ENCODE data around the gene SUGCT. TPM values are rescaled to one million over a fixed set of nuclear protein-coding genes. Genes with fewer than 3 reads are reported as not detected.

SUGCT gene
- total RNA-seq, 1 experiment from 2014 or later = 5.4 TPM

DNA sequence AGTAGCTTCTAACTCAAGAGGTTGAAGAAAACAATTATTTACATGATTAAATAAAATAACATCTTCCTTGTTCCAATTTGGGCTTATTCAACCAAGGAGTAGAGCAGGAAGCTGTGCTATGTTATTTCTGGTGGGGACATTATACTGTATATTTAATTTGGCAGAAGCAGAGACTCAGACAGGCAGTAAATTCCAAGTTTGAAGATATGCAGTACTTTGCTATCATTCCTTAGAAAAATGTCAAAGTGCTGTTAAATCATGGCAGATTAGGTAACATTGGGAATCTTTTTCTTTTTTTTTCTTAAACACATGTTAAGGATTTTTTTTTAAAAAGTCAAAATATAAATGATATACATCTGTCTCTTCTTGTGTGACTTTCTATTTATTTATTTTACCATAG, 190.1 kb downstream of the SUGCT start:
- Histone ChIP-seq H2BK15ac (ENCODE audit: low read depth, low read length) (no peak overlapping the region), H4K5ac (ENCODE audit: insufficient read length, low read depth, low read length) (no peak overlapping the region), H3K23me2 (ENCODE audit: insufficient read length, low read depth, low read length, poor library complexity, severe bottlenecking) (no peaks in the 10 kb centered on the region), H3T11ph (ENCODE audit: low read length) (no peak overlapping the region), H3K27me3 (ENCODE audit: insufficient read depth, low read length) (no peaks in the 10 kb centered on the region), H3K79me1 (ENCODE audit: insufficient read depth, low read depth, low read length, poor library complexity, severe bottlenecking) (no peaks in the 10 kb centered on the region), H2BK5ac (ENCODE audit: insufficient read length, low read length) (no peak overlapping the region), H4K8ac (replicated peaks; ENCODE audit: insufficient read length, low read depth, low read length) (no peak overlapping the region), H3K18ac (ENCODE audit: insufficient read length, low read depth, low read length) (no peak overlapping the region), H3K23ac (ENCODE audit: insufficient read length, low read depth, low read length) (no peak overlapping the region), H2BK20ac (ENCODE audit: low read depth, low read length, poor library complexity, severe bottlenecking) (no peak overlapping the region), H2BK120ac (ENCODE audit: low read depth, low read length, poor library complexity, severe bottlenecking) (no peak overlapping the region), H3K9me3 (ENCODE audit: control insufficient read depth, low read depth, low read length) (no peaks in the 10 kb centered on the region), H3K4me2 (ENCODE audit: insufficient read depth, insufficient read length, low read length) (no peak overlapping the region), H3K27ac (ENCODE audit: insufficient read length, low read depth, low read length) (no peak overlapping the region), H3K14ac (ENCODE audit: insufficient read depth, low read length) (no peak overlapping the region), H4K91ac (ENCODE audit: insufficient read length, low read depth, low read length) (no peak overlapping the region), H3K4me1 (ENCODE audit: insufficient read depth, low read length) (no peaks in the 10 kb centered on the region; the same call in 1 of the 2 replicates), H4K20me1 (ENCODE audit: control insufficient read depth, insufficient read depth, insufficient read length) (no peaks in the 10 kb centered on the region), H3K56ac (ENCODE audit: insufficient read length, low read depth, low read length) (no peak overlapping the region), H3K79me2 (ENCODE audit: insufficient read depth, low read length) (no peaks in the 10 kb centered on the region), H2AFZ (ENCODE audit: low read length) (no peak overlapping the region), H2BK12ac (ENCODE audit: insufficient read length, low read depth, low read length) (no peak overlapping the region), H2AK5ac (ENCODE audit: insufficient read length, low read length) (no peak overlapping the region), H3K4ac (ENCODE audit: low read depth, low read length) (no peak overlapping the region), H3K9ac (ENCODE audit: extremely low read depth, insufficient read length, low read length) (no peak overlapping the region)
- Mint-ChIP-seq H3K27ac (0 out of 7 replicates have a peak overlapping the region, but pooled peaks of 1 of the 3 experiments have one; percentile 49), H3K4me1 (peaks cover 8% of the 10 kb centered on the region in 2 experiments), H3K27me3 (ENCODE audit: low read depth) (no peaks in the 10 kb centered on the region), H3K36me3 (ENCODE audit: insufficient read depth in 1 of 3, low read depth in 3 of 3) (no peaks in the 10 kb centered on the region; a peak in 1 of 7 replicates), H3K9me3 (no peaks in the 10 kb centered on the region), H3K4me3 (peak overlapping the region in 1 of 2 experiments; percentile 6; a peak in 1 of 5 replicates)
- no peak for TF ChIP-seq CTCF (conservative IDR thresholded peaks at IDR 0.05)
- no peak for DNase-seq
